Jurkat, Clone E6-1 (cell line): ENCODE results near the gene EZR.
"Not testable (repeated sequence)": the region's sequence is repeated elsewhere in the genome, so short reads cannot be mapped to it uniquely, and the experiment has no call there.

Source experiments
- DNase-seq: peaks from one replicate; pipeline ENCODE4 v3.0.0-alpha.2; 2011; ENCODE audit warnings: low read depth, low spot score
- H3K4me3 ChIP-seq: 2 replicates; pipeline ENCODE4 v1.5.1; 2011; ENCODE audit warnings: mild to moderate bottlenecking, low read length, control low read depth, moderate library complexity

Gene EZR

DNA sequence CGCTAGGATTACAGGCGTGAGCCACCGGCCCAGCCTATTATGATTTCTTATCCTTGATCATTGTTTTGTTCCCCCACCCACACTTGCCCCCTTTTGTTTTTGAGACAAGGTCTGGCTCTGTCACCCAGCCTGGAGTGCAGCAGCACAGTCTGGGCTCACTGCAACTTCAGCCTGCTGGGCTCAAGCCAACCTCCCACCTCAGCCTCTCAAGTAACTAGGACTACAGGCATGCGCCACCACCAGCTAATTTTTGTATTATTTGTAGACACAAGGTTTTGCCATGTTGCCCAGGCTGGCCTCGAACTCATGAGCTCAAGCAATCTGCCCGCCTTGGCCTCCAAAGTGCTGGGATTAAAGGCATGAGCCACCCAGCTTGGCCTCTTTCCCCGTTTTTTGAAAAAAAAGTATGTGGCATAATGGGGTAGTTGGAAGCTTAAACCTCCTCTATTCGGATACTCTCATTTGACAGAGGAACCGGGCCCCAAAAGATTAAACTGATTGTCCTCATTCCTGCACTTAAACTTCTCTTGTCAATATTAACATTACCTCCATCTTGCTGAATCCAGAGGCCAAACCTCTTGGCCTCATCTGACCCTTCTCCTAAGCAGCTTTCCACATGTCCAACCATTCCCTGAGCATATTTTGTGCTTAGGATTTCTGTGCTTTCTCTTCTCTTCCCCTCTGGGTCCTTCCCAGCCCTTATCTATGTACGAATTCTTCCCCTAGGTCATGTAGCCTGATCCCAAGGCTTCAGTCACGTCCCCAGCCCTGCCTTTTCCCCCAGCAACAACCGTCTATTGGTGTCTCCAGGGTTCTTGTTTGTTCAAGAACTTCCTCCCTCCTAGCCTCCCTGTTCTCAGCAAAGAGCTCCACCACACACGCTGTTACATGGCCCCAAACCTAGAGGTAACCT lies 6.1 kb upstream of the EZR start:
- no peak overlapping the region for H3K4me3 ChIP-seq
- DNase-seq, result no peak

DNA sequence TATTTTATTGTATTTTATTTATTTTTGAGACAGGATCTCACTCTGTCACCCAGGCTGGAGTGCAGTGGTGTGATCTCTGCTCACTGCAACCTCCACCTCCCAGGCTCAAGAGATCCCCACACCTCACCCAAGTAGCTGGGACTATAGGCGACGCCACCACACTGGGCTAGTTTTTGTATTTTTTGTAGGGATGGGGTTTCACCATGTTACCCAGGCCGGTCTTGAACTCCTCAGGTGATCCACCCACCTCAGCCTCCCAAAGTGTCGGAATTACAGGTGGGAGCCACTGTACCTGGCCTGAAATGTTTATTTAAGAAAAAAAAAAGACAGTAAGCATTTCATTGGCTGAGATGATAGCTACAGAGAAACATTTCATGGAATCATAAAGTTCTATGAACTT lies 4.4 kb upstream of the EZR start:
- not testable (repeated sequence) for DNase-seq, H3K4me3 ChIP-seq

DNA sequence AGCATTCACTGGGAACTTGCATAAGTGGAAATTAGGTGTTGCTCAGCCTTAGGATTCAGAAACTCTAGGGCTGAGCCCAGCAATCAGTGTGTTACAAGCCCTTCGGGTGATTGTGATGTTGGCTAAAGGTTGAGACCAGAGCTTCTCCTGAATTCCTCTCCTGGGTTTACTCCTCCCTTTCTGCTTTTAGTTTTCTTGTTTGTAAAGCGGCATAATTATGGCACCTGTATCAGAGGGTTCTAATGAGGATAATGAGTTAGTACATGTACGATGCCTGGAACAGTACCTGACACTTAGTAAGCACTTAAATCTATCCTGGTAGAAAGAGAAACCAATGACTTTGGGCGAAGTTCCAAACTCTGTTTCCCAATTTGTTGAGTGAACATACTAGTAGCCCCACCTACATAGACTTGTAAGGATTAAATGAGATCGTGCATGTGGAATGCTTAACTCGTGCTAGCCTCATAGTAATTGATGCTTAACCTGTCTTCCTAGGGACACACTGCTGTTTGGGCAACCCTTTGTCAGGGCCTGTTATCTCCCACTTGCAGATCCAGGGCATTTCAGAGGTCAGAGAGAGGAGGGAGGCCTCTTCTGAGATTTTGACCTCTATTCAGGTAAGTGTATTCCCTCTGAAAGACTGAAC lies 932 bp upstream of the EZR start:
- DNase-seq, result no peak
- H3K4me3 ChIP-seq, result no peak overlapping the region

DNA sequence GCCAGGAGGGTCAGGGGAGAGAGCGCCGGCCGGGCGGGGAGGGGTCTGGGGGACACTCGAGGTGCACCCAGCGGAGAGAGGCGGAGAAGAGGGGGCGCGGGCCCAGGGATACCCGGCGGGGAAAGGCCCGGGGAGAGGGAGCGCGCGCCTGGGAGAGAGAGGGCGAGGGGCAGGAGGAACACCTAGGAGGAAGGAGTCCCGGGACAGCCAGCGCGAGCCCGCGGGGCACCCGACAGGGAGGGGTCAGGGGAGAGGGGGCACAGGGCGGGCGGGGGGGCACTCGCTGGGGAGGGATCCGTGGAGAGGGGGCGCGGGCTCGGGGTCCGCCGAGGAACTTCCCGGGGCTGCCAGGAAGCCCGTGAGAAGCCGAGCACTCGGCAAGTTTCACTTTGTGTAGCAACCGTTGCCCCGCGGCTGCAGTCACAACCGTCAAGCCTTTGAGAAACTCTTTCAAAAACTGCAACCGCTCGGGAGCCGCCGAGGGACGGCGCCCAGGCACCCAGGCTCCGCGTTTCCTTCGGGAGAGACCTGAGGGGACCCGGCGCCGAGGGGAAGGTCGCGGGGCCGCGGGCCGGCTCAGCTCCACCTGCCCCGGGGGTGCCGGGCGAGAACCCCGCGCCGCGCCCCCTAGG lies 471 bp downstream of the EZR start:
- H3K4me3 ChIP-seq, result peak overlapping the region; percentile 61
- peak; percentile 55 for DNase-seq

DNA sequence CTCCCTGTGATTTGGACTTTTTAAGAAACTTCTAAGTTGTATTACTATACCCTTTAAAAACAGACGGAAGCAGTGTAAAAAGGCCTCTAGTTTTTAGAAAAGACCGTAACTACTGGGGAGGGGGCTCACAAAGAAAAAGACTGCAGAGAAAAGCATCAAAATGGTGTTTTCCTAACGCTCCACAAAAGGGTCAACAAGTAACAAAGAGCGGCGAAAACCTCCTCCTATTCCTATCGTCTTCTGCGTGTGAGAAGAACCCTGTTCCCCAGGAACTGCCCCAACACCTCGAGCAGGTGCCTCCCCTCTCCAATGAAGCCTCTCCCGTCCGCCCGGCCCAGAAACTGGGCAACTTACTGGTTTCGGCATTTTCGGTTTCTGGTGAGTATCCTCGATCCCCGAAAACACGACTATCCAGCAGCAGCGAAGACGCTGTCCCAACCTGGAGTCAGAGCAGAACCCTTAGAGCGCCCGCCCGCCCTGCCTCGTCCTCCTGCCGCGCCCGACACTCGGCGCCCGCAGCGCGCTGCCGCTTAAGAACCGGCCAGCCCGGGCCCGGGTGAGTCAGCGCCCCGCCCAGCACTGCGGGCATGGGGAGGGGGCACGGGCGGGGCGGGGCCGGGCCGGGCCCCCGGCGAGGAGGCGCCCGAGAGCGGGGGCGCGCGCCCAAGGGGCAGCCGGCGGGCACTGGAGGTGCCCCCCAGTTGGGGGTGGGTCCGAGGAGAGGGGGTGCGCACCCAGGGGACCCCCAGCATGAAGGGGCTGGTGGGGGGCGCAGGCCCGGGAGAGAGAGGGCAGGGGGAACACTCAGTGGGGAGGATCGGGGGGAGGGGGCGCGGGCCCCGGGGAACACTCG lies 1.2 kb downstream of the EZR start:
- no peak for DNase-seq
- peak overlapping the region; percentile 61 for H3K4me3 ChIP-seq

DNA sequence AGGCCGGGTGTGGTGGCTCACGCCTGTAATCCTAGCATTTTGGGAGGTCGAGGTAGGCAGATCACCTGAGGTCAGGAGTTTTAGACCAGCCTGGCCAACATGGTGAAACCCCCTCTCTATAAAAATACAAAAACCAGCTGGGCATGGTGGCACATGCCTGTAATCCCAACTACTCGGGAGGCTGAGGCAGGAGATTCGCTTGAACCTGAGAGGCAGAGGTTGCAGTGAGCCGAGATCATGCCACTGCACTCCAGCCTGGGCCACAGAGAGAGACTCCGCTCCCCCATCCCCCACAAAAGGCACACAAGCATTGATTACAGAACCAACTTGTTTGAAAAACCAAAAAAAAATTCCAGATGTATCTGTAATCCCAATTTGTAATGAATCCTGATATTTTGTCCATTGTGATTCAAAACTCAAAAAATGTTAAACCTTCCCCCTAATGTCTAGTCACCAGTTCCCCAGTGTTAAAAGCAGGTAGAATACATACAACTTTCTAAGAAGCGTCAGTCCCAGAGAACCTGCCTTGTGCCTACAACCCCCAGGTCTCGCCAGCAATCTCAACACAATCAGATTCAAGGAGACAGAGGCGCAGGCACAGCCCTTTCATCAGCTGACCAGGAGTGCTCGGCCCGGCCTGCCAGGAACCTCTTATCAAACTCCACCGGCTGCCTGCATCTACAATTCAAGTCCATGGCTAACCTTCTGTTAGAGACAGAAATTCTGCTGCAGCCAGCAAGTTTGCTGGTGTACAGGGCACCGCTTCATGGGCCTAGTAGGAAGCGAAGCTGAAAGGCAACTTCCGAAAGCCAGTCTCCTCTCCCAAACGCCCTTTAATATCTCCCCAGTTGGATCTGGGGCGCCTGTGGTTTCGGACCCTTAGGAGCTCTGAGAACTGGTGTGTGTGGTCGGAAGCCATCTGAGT lies 2.1 kb downstream of the EZR start:
- no peak for DNase-seq
- peak overlapping the region; percentile 61 for H3K4me3 ChIP-seq

DNA sequence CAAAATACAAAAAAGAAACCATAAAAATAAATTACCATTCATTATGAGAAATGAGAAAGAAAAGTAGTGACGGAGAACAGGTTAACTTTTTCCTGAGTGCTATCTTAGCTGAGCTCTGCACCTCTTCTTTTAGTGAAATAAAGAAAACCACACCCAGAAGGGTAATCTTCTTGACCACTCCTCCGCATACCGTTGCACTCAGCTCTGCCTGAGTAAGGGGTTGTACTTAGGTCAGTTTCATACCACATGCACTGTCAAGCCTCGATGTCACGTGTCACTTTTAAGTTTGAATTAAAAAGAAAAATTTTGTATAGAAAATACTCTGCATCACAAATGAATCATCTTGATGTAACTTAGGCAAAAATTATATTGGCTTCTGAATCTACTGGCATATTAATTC lies 2.8 kb downstream of the EZR start:
- DNase-seq, result no peak
- no peak overlapping the region for H3K4me3 ChIP-seq

DNA sequence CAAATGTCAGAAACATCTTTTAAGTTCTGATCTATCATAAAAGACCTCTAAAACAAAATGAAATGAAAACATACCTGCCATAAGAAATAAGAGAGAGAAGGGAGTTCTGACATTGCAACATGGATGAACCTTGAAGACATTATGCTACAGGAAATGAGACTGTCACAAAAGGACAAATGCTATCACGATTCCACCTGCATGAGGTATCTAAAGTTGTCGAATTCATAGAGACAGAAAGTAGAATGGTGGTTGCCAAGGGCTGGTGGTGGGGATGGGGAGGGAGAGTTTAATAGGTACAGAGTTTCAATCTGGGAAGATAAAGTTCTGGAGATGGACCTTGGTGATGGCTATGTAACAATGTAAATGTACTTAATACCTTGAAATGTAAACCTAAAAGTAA lies 3.3 kb downstream of the EZR start:
- no peak overlapping the region for H3K4me3 ChIP-seq
- DNase-seq, result no peak

DNA sequence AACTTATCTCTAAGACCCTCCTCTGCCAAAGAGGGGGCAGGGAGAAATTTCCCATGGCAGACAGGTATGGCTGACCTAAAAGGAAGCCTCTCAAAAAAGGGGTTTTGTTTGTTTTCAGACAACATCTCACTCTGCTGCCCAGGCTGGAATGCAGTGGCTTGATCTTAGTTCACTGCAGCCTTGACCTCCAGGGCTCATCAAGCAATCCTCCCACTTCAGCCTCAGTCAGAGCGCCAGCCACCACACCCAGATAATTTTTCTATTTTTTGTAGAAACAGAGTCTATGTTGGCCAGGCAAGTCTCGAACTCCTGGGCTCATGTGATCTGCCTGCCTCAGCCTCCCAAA lies 3.8 kb downstream of the EZR start:
- DNase-seq, result no peak
- no peak overlapping the region for H3K4me3 ChIP-seq

DNA sequence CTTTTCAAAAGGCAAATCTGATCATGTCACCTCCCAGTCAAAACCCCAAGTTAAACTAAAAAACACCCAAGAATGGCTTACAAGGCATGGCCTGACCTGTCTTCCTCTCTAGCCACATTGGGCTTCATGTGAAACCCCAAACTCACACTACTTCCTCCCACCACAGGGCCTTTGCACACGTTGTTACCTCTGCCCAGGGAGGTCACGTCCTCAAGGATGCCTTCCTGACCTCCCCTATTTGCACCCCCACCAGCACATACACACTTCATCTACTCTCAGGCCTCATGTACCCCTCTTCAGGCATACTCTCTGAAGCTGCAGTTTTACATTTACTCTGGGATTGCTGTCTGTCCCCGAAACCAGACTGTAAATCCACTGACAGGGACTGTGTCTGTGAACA lies 6.1 kb downstream of the EZR start:
- no peak for DNase-seq
- no peak overlapping the region for H3K4me3 ChIP-seq

DNA sequence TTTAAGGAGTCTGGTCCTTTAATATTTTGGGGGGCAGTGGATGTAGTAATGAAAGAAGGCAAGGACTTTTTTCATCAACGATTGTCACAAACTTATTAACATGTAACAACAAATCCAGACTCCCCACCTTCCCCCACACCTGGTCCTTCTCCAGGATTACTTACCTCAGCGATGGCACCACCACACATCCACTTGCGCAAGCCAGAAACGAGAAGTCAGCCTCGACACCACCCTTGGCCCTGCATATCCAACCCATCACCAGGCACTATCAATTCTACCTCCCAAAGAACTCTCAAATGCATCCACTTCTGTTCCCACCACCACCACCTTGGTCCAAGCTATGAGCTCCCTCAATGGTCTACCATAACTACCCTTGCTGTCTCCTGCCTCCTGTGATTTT lies 6.6 kb downstream of the EZR start:
- no peak overlapping the region for H3K4me3 ChIP-seq
- no peak for DNase-seq

DNA sequence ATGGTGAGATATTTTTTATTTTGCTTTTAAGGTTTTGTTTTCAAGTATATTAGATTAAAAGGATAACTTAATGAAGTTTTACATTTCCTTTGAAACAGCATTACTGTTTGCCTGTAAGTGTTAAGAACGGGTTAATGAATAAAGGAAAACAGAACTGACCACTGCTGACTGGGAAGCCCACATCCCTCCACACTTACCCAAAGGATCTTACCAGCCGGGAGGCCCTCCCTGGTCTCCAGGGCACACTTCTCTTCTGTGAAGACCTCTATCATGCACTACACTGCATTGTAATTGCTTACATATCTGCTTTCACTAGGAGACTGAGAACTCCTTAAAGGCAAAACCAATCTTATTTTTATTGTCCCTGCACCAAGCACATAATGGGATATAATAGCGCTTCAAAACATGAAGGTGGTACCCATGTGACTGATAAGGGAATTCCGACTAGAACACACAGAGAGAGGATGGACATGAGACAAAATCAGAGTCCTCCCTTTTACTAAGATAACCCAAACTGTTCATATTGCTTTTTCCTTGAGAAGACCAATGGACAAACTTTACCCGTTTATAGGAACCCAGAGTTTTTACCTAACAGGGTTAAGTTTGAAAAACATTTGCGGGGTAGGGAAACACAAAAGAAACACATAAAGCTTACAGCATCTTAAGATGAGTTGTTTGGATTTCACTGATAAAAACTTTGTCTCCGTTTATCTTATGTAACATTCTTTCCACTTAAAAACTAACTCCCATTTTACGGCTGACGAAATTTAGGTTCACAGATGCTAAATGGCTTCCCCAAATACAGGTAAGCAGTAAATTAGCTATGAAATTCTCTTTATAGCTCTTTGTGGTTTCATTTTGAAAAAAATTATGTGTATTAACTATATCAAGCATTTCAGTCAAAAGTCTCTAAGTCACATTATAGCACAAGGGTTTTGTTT lies 8.7 kb downstream of the EZR start:
- H3K4me3 ChIP-seq, result no peak overlapping the region
- DNase-seq, result no peak

DNA sequence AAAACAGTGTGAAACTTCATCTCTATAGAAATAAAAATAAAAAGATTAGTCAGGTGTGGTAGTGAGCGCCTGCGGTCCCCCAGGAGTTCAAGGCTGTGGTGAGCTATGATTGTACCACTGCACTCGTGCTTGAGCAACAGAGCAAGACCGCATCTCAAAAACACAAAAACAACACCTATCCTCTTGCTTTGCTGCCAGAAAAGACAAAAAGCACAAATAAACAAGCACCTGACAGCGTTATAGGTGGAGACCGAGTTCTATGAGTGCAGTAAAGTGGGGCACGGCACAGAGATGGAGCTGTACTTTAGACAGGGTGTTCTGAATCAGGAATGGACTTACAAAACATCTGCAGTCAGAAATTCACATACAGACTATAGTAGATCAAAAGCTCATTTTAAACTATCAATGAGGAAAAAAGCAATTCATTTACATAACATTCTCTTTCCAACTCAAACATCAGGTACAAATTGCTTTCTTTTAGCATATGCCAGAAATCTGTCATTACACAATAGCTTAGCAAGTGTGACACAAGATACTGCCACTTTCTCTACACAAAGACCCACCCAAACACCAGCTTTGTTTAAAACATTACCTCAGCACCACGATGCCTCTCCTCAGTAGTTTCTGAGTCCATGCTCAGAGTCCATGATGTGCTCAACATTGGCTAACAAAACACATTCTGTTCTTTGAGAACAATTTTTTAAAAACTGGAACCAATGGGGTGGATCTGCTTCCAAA lies 10.1 kb downstream of the EZR start:
- no peak overlapping the region for H3K4me3 ChIP-seq
- DNase-seq, result no peak

DNA sequence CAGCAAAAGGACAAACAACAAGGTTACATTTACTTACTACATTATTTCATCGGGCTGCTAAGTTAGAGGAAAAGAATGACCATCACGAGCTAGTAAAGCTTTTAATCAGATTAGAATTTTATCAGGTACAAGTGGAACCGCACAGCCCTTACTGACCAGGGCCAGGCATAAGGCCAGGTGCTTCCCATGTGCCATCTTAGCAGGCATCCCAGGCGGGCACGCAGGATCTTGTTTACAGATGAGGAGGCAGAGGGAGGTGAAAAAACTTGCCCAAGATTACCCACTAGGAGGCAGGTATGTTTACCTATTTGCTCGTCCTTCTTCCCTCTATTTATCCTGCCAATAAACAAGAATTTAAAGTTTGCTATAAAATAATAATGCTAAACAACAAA lies 10.7 kb downstream of the EZR start:
- DNase-seq, result no peak
- H3K4me3 ChIP-seq, result no peak overlapping the region

DNA sequence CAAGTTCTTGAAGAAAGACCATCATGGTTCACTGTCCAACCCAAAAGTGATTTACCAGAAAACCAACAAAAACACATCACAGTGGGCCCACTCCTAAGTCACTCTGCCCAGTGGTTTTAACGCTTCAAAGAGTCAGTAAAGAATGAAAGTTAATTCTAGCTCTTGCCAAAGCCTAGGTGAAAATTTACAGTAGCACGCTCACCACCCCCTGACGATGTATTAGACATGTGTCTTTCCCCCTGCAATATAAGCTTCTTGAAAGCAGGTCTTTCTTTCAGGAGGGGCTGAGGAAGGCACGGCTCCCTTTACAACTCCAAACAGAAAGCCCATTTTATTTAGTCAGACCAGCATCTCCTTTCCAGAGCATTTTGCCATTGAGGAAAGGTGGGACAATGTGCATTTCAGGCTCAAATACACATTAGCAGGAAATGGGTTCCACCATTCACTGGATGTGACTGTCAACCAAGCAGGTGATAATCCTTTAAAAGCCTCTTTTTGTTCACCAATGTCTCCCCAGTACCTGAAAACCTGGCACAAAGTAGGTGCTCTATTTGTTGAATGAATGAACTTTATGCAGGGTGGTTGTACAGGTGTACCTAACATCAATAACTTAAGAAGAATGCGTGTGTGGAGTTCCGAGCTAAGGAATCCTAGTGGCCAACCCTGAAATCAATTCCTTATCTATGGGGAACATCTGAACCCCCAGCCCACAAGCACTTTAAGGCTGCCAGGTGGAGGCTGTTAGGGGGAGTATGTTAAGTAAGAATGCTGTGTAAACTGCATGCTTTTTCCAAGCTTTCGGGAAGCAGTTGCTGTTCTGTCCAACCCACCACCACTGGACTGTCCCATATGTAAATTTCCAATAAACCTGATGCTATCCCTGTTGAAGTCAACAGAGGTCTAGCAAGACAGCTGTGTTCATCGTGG lies 11.4 kb downstream of the EZR start:
- DNase-seq, result peak; percentile 72
- H3K4me3 ChIP-seq, result no peak overlapping the region
